Neural progenitor cell (in vitro differentiated cells): ENCODE results near the gene PUS1. TPM values are rescaled to one million over a fixed set of nuclear protein-coding genes. Genes with fewer than 3 reads are reported as not detected.
"Not testable (repeated sequence)": the region's sequence is repeated elsewhere in the genome, so short reads cannot be mapped to it uniquely, and the experiment has no call there.

Source experiments
- DNase-seq: peaks from one replicate; pipeline ENCODE4 v3.0.0-alpha.2; 2016; ENCODE audit warnings: low spot score
- H2AFZ ChIP-seq: fragments of 200-600 bp; sonication (generic); replicated peaks from 2 replicates; pipeline ENCODE4 v1.6.1; 2016; ENCODE audit warnings: antibody characterized with exemption
- H3F3A ChIP-seq: fragments of 200-600 bp; sonication (generic); 2 replicates; pipeline ENCODE4 v1.6.1; 2016; ENCODE audit warnings: antibody characterized with exemption, low read depth
- H3K27ac ChIP-seq: fragments of 200-600 bp; sonication (generic); 2 replicates; pipeline ENCODE4 v1.5.1; 2016; ENCODE audit warnings: mild to moderate bottlenecking
- H3K27me3 ChIP-seq: fragments of 200-600 bp; sonication (generic); 2 replicates; pipeline ENCODE4 v1.6.1; 2016; ENCODE audit warnings: mild to moderate bottlenecking, moderate library complexity
- H3K36me3 ChIP-seq: fragments of 200-600 bp; sonication (generic); 2 replicates; pipeline ENCODE4 v1.5.1; 2016
- H3K4me1 ChIP-seq: fragments of 200-600 bp; sonication (generic); 2 replicates; pipeline ENCODE4 v1.6.1; 2016; ENCODE audit warnings: mixed run types
- H3K4me2 ChIP-seq: fragments of 200-600 bp; sonication (generic); 2 replicates; pipeline ENCODE4 v1.6.1; 2016
- H3K4me3 ChIP-seq: fragments of 200-600 bp; sonication (generic); 2 replicates; pipeline ENCODE4 v1.5.1; 2016
- H3K79me2 ChIP-seq: fragments of 200-600 bp; sonication (generic); 2 replicates; pipeline ENCODE4 v1.6.1; 2016; ENCODE audit warnings: low read depth
- H3K9ac ChIP-seq: fragments of 200-600 bp; sonication (generic); 2 replicates; pipeline ENCODE4 v1.6.1; 2016
- H3K9me3 ChIP-seq: fragments of 200-600 bp; sonication (generic); 2 replicates; pipeline ENCODE4 v1.5.1; 2016; ENCODE audit warnings: low read depth
- H4K20me1 ChIP-seq: fragments of 200-600 bp; sonication (generic); 2 replicates; pipeline ENCODE4 v1.6.1; 2016; ENCODE audit warnings: low read depth
- H3K27ac Mint-ChIP-seq: 3 replicates; pipeline ENCODE4 v1.8.0; 2021; ENCODE audit warnings: mixed read lengths
- H3K27me3 Mint-ChIP-seq: 2 replicates; pipeline ENCODE4 v1.8.0; 2022; ENCODE audit warnings: low read depth, mild to moderate bottlenecking, inconsistent platforms, moderate library complexity, mixed read lengths; ENCODE audit not compliant: insufficient read depth
- H3K36me3 Mint-ChIP-seq: 3 replicates; pipeline ENCODE4 v1.8.0; 2021; ENCODE audit warnings: mixed read lengths
- H3K4me1 Mint-ChIP-seq: 3 replicates; pipeline ENCODE4 v1.8.0; 2021; ENCODE audit warnings: mixed read lengths
- H3K4me3 Mint-ChIP-seq: 3 replicates; pipeline ENCODE4 v1.8.0; 2021; ENCODE audit warnings: mild to moderate bottlenecking, moderate library complexity, mixed read lengths
- H3K9me3 Mint-ChIP-seq: 3 replicates; pipeline ENCODE4 v1.8.0; 2020; ENCODE audit warnings: mixed read lengths
- CTCF ChIP-seq: fragments of 200-600 bp; sonication (generic); IDR thresholded peaks from 2 replicates; pipeline ENCODE4 v1.5.1; 2017; ENCODE audit warnings: antibody characterized with exemption, mild to moderate bottlenecking
- EZH2 ChIP-seq: fragments of 200-600 bp; sonication (generic); IDR thresholded peaks from 2 replicates; pipeline ENCODE4 v1.6.1; 2017; ENCODE audit warnings: antibody characterized with exemption, mild to moderate bottlenecking, moderate library complexity
- EZH2phosphoT487 ChIP-seq: fragments of 200-600 bp; sonication (generic); IDR thresholded peaks from 2 replicates; pipeline ENCODE4 v1.6.1; 2017; ENCODE audit warnings: antibody characterized with exemption
- total RNA-seq: library from RNA; depleted of rRNA; stranded (reverse); fragments of >200 nt; gene quantifications from 2 replicates; pipeline ENCODE4 v1.2.3, GENCODE V29; 2015; ENCODE audit warnings: low replicate concordance

Gene PUS1
- total RNA-seq, 1 donor from 2014 or later, result 15.9 TPM

GRCh38 chr12:131885543-131886057 is 43.5 kb upstream of the PUS1 start:
- Histone ChIP-seq H3K79me2 (no peaks in the 10 kb centered on the region), H3K4me1 (no peaks in the 10 kb centered on the region), H3K9me3 (no peaks in the 10 kb centered on the region), H3K9ac (no peak overlapping the region), H2AFZ (no peak overlapping the region), H3K27me3 (no peaks in the 10 kb centered on the region), H4K20me1 (no peaks in the 10 kb centered on the region), H3K4me2 (no peak overlapping the region), H3K36me3 (no peaks in the 10 kb centered on the region), H3F3A (no peaks in the 10 kb centered on the region), H3K4me3 (no peak overlapping the region), H3K27ac (no peak overlapping the region)
- DNase-seq, result no peak
- Mint-ChIP-seq H3K4me1 (peaks cover 2% of the 10 kb centered on the region), H3K27ac (no peak overlapping the region), H3K9me3 (peaks cover 10% of the 10 kb centered on the region), H3K4me3 (no peak overlapping the region), H3K27me3 (peaks cover 9% of the 10 kb centered on the region), H3K36me3 (no peaks in the 10 kb centered on the region)
- TF ChIP-seq EZH2, result no peak
- TF ChIP-seq CTCF, result no peak
- no peak for TF ChIP-seq EZH2phosphoT487

GRCh38 chr12:131891722-131892121 is 37.4 kb upstream of the PUS1 start:
- not testable (repeated sequence) for H3K36me3 Mint-ChIP-seq, H3F3A ChIP-seq, H3K4me2 ChIP-seq, H3K27ac Mint-ChIP-seq, H3K4me3 ChIP-seq, DNase-seq, H3K4me3 Mint-ChIP-seq, H3K9me3 ChIP-seq, H3K36me3 ChIP-seq, H3K4me1 ChIP-seq, H2AFZ ChIP-seq, H3K27me3 ChIP-seq, H3K9me3 Mint-ChIP-seq, H3K27ac ChIP-seq, H3K9ac ChIP-seq
- H3K79me2 ChIP-seq, result peaks cover 16% of the 10 kb centered on the region
- peaks cover 18% of the 10 kb centered on the region for H4K20me1 ChIP-seq
- peaks cover 11% of the 10 kb centered on the region for H3K4me1 Mint-ChIP-seq
- H3K27me3 Mint-ChIP-seq, result peaks cover 11% of the 10 kb centered on the region

- no peaks in the 10 kb centered on the region for H3K36me3 ChIP-seq
- peaks cover 26% of the 10 kb centered on the region for H3K79me2 ChIP-seq
- H3K4me3 Mint-ChIP-seq, result peak overlapping the region; percentile 71
- H3K36me3 Mint-ChIP-seq, result no peaks in the 10 kb centered on the region
- no peaks in the 10 kb centered on the region for H3K9me3 ChIP-seq
- H3K4me3 ChIP-seq, result no peak overlapping the region
- peak overlapping the region; percentile 86 for H3K27ac Mint-ChIP-seq
- peaks cover 11% of the 10 kb centered on the region for H3K27me3 Mint-ChIP-seq
- peaks cover 9% of the 10 kb centered on the region for H3K4me1 ChIP-seq
- no peak for DNase-seq
- no peak overlapping the region for H3K27ac ChIP-seq
- peak overlapping the region; percentile 26 for H2AFZ ChIP-seq
- no peaks in the 10 kb centered on the region for H3K27me3 ChIP-seq
- H3F3A ChIP-seq, result peaks cover 8% of the 10 kb centered on the region
- H3K4me1 Mint-ChIP-seq, result peaks cover 15% of the 10 kb centered on the region
- no peak for TF ChIP-seq CTCF
- no peak for TF ChIP-seq EZH2
- no peak for TF ChIP-seq EZH2phosphoT487
- no peaks in the 10 kb centered on the region for H3K9me3 Mint-ChIP-seq
- H3K4me2 ChIP-seq, result no peak overlapping the region
- peaks cover 30% of the 10 kb centered on the region for H4K20me1 ChIP-seq
- H3K9ac ChIP-seq, result no peak overlapping the region
Observed at GRCh38 chr12:131892711-131893604, 36.1 kb upstream of the PUS1 start.
